A172 (cell line): Measurements from ENCODE around the gene OVCA2. TPM values are rescaled to one million over a fixed set of nuclear protein-coding genes. Genes with fewer than 3 reads are reported as not detected.

Source experiments
- DNase-seq: peaks from one replicate; pipeline ENCODE4 v3.0.0-alpha.2; 2015; ENCODE audit warnings: low spot score
- total RNA-seq: library from RNA; depleted of rRNA; stranded (reverse); fragments of >200 nt; shearing (Covaris generic); gene quantifications from 2 replicates; pipeline ENCODE4 v1.2.3, GENCODE V29; 2014

The OVCA2 gene
- total RNA-seq, 1 experiment from 2014 or later, result 104 TPM

DNA sequence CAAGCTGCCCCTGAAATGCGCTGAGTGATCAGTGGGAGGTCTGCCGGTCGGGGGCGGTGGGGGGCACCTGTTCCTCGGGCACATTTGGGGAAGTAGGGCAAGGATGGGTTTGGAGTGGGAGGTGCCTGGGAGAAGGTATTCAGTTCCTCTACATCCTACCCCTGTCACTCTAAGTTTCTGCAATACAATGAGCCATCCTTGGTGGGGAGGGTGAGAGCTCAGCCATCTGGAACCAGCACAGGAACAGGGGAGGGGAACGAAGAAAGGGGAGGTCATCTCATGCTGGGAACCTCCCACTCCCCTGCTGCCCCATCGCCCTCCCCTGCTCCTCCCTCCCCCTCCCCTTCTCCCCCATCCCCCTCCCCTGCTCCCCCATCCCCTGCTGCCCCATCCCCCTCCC lies 7.7 kb upstream of the OVCA2 start:
- peak; percentile 38 for DNase-seq

DNA sequence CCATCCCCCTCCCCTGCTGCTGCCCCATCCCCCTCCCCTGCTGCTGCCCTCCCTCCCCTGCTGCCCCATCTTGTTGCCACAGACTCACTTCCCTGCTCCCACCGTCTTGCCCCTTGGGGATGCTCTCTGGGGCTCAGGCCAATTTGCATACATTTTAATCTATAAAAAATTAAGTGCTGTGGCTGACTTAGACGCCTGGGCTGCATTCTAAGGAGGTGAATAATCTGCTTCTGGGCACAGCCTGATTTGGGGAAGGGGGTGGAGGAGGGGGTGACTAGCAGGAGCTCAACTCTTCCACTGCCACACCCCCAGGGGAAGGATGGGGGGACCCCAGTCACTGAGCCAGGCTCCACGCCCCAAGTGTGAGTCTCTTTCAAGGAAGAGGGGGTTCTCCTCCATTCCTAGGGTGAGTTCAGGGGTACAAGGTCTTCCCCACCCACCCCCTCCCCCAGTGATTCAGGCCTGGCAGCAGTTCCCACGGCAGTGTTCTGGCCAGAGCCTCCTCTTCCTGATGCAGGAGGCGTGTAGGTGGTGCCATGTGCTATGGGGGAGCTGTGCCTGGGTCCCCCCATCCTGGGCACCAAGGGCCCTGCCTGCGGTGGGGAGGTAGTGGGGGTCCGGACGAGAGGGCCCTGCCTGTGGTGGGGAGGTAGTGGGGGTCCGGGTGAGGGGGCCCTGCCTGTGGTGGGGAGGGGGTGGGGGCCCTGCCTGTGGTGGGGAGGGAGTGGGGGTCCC lies 6.8 kb upstream of the OVCA2 start:
- DNase-seq, result peak; percentile 65

DNA sequence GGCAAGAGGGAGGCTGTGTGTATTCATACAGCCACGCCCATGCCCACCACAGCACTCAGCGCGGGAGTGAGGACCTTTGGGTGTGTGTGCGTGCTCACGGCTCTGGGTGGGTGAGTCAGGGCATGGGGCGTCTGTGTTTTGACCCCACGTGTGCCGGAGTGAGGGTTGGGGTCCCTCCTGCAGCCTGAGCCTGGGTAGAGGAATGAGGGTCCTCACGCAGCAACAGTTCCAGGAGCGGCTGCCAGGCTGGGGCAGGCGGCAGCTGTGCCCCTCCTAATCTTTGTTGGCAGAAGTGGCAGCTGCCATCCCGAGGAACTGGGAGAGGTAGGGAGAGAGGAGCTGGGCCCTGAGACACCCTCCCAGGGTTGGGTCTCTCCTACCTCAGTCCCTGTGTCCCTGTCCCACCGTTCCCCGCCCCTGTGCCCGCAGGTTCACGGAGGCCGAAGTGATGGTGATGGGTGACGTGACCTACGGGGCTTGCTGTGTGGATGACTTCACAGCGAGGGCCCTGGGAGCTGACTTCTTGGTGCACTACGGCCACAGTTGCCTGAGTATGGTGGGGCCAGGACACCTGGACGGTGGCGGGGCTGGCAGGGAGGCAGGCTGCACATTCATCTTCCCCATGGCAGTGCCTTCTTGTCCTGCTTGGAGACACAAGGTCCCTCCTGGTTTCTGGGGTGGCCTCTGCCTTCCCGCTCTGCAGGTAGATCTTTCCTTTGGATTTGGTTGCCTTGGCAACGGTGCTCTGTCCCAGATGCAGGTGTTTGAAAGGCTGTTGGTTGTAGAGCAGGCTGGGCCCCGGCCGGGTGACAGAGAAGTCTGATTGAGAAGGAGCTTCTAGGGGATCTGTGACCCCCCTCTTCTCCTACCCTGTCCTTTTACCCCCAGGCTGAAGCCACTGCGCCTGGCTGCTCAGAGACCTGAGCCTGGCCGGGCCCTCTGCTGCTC lies 6.0 kb upstream of the OVCA2 start:
- DNase-seq, result no peak

DNA sequence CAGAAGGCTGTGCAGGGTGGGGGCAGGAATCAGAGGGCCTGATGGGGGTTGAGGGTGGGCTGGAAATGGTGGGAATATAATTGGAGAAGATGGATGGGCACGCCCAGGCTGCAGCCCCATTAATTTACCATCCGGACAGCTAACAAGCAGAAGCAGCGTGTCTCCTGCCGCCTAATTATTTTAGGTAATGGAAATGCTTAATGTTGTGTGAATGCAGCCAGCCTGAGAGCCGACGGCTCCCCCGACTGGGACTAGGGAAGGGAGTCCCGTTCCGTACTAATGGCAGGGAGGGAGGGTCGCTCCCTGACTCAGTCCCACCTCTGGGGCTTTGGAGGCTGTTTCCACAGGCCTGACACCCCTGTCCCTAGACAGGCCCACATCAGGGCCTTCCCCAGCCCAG lies 4.7 kb upstream of the OVCA2 start:
- DNase-seq, result no peak

DNA sequence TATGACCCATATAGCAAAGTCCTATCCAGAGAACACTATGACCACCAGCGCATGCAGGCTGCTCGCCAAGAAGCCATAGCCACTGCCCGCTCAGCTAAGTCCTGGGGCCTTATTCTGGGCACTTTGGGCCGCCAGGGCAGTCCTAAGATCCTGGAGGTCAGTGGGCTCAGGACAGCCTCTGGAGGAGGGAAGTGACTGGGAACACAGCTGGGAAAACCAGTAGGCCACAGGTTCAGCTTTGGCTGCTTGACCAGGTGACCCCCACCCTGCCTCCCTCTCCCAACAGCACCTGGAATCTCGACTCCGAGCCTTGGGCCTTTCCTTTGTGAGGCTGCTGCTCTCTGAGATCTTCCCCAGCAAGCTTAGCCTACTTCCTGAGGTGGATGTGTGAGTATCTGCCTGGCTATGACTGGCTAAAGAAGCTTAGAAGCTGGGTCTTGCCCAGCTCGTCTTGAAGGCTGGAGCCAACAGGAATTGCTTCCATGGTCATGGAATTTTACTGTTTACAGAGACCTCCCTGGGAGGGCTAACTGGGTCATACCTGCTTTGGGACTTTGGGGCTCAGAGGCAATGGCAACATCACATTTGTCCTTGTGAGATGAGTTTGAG lies 1.5 kb upstream of the OVCA2 start:
- DNase-seq, result no peak

DNA sequence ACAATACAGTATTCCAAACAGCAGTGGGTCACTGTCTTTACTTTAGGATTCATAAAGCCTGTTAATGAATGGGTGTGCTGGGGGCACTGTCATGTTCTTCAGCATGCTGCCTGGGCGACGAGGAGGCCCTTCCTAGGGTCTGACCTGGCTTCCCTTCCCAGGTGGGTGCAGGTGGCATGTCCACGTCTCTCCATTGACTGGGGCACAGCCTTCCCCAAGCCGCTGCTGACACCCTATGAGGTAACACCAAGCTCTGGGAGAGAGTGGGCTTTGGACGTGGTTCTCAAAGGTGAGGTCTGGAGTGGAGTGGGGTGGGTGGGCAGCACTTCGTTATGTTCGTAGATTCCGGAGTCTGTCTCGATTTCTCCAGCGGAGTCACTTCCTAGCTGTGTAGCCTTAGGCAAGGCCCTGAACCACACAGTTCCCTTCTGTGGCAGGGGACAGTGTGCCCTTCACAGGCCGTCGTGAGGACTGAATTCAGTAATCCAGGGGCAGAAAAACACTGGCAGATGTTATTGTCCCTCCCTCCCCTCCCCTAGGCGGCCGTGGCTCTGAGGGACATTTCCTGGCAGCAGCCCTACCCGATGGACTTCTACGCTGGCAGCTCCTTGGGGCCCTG lies 771 bp upstream of the OVCA2 start:
- peak; percentile 35 for DNase-seq

DNA sequence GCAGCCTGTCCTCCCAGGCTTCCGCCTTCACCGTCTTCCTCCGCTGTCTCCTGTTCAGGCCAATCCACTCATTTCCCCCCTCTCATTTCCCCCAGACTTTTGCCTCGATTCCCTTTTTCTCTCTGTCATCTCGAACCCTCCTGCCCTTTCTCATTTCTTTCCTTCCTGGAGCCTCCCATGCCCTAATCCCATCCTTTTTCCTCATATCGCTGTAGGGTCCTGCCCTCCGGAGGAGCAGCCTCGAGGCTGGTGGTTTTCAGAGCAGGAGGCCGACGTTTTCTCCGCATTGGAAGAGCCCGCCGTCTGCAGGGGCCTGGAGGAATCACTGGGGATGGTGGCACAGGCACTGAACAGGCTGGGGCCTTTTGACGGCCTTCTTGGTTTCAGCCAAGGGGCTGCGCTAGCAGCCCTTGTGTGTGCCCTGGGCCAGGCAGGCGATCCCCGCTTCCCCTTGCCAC lies 597 bp downstream of the OVCA2 start:
- DNase-seq, result no peak

DNA sequence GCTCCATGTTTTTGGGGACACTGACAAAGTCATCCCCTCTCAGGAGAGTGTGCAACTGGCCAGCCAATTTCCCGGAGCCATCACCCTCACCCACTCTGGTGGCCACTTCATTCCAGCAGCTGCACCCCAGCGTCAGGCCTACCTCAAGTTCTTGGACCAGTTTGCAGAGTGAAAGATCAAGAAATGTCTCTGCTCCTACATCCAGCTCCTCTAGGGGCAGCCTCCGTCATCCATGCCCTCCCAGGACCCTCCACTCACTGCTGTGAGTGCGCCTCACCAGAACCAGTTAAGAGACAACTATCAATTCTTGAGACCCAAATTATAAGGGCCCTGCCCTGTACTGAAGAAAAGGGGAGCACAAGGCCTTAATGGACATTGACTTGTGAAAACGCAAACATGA lies 1.1 kb downstream of the OVCA2 start:
- no peak for DNase-seq

DNA sequence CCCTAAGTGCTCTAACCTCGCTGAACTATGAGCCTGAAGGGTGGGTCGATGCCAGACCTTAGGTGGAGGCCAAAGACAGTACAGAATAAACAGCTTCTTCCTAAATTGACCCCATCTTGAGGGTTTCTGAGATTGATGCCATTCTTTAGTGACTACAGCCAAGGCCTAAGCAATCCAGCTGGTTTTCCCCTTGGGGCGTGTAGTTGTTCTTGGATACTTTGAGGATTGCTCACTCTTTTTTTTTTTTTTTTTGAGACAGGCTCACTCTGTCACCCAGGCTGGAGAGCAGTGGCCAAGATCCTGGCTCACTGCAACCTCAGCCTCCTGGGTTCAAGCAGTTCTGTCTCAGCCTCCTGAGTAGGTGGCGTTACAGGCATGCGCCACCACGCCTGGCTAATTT lies 2.0 kb downstream of the OVCA2 start:
- peak; percentile 76 for DNase-seq

DNA sequence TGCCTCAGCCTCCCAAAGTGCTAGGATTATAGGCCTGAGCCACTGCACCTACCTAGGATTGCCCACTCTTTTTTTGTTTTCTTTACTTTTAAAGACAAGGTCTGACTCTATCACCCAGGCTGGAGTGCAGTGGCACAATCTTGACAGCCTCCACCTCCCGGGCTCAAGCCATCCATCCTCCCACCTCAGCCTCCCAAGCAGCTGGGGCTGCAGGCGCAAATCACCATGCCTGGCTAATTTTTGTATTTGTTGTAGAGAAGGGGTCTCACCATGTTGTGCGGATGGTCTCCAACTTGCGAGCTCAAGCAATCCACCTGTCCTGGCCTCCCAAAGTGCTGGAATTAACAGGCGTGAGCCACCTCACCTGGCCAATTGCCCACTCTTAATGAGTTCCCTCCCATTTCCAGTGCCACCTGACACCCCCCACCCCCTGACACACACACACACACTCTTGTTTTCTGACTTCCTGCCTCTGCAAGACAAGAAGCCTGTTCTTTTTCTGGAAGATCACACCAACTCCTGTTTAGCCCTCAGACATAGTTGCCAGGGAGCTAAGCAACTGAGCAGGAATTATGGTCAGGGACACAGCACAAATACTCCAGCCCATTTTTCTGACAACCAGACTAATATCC lies 2.6 kb downstream of the OVCA2 start:
- no peak for DNase-seq

DNA sequence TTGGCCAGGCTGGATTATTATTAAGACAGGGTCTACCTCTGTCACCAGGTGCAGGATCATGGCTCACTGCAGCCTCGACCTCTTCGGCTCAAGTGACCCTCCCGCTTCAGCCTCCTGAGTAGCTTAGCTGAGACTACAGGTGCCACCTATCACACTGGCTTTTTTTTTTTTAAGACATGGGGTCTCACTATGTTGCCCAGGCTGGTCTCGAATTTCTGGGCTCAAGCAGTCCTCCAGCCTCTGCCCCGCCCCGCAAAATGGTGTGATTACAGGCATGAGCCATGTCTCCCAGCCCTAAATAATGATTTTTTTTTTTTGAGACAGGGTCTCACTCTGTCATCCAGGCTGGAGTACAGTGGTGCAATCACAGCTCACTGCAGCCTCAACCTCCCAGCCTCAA lies 5.8 kb downstream of the OVCA2 start:
- DNase-seq, result no peak

DNA sequence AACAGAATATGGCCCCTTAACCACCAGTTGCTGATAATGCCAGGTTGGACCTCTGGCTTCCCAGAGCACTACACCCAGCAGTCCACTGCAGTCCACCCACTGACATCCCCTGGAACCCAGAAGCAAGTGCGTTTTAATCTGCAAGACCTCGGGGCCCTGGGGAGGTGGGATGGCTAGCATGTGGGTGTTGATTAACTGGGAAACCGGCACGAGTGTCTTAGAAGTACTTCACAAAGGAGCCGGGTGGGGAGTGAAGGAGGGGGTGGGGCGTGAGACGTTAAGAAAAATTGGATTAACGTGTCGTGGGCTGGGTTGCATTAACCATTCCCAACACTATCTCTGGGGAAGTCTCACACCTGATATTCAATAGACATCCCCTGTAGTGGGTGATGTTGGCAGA lies 7.0 kb downstream of the OVCA2 start:
- no peak for DNase-seq

DNA sequence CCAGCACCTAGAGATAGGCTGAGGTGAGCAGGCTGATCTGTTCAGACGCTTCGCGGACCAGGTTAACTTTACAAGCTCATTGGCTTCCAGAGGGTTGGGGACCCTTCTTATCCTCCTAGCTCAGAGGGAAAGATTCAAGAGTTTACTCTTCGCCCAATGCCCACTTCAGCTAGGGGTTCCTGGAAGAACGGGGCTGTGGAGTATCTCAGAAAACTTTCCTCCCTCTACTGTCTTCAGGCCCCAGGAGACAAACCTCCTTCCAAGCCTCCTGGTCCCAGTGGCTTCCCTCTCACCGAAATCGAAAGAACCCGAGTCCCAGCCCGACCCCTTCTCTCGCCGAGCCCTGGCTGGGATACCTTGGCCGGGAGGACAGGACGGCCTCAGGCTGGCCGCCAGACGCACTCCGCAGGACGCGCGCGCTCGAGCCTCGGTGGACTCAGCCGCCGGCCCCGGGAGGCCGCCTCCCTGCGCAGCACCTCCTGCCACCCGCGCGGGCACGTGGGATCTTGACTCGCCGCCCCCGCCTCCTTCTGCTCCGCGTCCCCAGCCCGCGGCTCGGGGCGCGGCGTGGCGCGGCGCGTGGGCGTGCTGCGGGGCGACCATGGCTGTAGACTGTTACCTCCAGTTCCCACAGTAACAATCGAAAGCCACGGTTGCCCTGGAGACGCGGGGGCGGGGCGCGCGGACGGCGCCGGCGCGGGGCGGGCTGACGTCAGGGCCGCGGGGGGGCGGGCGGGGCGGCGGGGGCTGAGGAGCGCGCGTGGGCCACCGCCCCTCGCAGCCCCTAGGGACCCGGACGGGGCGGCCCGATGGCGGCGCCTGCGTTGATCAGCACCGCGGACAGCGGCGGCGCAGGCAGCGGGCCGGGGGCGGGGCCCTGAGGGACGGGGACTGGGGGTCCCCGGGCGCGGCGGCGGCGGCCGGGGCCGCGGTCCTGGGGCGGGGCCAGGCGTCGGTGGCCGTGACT lies 7.8 kb downstream of the OVCA2 start:
- no peak for DNase-seq

DNA sequence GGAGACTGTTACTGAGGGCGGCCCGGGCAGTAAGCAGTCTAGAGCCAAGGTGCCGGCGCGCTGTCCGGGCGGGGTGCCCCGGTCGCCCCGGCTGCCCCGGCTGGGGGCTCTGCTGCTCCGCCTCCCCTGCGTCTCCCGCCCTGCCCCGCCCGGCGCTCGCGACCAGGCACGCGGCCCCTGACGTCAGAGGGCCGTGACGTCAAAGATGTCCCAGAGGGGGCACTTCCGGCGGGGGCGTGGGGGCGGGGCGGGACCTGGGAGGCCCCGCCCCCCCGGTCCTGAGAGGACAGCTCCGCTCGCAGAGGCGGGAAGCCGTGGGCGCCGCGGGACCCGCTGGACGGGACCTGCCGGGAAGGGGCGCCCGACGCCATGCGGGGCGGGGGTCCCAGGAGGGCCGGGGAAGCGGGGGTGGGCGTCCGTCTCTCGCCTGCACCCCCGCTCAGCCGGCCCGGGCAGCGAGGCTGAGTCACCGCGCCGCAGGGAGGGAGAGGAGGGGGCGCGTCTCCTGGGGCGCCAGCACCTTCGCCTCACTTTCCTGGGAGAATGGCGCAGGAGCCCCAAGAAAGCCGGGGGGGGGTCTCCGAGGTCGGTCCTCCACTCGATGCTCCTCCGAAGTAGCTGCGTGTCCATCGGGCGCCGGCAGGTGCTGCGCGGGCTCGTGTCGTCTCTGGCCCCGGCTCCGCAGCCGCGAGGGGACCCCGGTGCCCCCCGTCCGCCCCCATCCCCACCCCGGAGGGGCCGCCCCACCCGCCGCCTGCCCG lies 8.7 kb downstream of the OVCA2 start:
- peak; percentile 53 for DNase-seq

DNA sequence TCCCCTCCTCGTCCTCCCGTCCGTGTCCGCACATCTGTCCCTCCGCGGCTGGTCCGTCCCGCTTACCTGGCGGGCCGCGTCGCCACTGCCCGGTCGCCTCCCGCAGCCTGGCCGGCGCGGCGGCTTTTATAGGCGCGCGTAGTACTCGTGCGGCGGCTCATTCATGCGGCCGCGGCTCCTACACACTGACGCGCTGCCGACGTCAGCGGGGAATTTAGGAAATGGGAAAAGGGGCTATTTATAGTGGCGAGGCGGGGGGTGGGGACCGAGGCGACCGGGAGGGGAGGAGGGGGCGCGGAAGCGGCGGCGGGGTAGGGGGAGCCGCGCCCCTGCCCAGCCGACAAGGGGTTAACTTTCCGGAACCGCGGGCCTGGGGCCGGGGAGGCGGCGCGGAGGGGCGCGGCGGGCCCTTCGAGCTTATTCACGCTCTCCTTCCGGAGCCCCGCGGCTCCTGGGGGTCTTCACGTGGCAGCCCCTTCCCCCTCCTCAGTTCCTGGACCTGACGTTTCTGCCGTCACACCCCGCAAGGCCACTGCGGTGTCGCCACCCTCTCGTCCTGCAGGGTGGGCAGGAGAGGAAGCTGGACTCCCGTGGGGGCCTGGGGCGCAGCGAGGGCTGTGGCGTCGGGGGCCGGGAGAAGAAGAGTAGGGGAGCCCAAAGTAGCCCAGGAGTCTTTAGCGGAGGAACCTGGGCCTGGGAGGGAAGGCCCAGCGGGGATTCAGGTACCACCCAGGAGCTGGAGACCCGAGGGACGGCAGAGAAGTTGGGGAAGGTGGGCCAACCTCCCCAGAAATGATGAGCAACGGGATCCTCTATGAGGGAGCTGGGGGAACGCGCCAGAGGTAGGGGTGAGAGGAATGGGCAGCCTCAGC lies 9.5 kb downstream of the OVCA2 start:
- no peak for DNase-seq

DNA sequence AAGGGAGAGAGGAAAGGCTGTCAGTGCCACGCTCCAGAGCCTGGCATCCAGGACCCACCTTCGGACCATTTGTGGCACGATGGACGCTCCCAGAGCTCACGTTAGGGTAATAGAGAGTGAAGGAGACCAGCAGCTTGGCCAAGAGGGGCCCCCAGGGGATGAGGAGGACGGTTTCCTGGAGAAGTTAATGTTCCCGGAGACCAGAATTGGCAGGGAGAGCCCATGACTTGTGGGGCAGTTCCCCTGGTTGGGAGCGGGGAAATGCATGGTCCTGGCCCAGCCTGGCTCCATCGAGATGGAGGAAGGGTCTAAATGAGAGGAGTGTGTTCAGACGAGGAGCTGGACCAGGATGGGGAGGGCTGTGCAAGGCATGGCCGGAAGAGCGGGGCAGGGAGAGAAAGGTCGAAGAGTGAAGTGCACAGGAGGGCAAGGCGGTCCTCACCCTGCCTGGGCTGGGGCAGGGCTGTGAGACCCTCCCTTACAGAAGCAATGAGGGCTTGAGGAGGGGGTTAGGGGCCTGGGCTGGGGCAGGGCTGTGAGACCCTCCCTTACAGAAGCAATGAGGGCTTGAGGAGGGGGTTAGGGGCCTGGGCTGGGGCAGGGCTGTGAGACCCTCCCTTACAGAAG lies 10.2 kb downstream of the OVCA2 start:
- no peak for DNase-seq

DNA sequence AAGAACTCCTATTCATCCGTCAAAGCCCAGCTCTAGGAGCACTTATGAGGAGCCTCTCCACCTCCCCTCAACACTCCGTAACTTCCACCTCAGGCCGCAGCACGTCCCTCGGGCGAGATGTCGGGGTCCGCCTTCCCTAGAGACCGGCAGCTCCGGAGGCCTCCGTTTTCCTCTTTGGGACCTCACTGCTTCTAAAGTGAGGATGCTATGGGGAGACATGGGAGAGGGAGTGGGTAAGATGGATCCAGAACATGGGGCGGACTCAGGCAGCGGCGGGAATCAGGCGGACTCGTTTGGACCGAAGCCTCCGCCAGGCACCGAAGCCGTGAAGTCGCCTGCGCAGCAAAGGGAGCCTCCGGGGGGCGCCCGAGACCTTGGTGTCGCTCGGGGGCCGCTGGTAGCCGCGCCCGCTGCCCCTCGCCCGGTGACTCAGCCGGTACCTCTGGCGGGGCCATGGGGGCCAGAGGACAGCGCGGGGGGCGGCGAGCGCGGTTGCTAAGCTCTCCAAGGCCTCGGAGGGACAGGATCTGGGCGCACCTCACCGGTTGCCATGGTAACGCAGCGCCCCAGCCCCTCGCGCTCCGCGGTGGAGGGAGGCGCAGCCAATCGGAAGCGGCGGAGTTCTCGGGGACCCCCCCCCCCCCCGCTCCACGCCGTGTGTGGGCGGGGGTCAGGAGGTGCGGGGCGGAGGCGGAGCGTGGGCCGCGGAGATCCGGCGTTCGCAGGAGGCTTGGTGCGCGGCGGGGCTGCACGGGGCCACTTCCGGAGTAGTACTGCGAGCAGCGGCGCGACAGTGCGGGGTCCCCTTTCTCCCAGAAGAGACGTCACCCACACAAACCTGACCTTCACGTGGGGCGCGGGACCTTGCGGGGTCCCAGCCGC lies 11.8 kb downstream of the OVCA2 start:
- no peak for DNase-seq
